Spleen (tissue), 11 donors: Measurements from ENCODE around the gene NOTCH4. TPM values are rescaled to one million over a fixed set of nuclear protein-coding genes. Genes with fewer than 3 reads are reported as not detected.

Experiments
- DNase-seq: peaks from one replicate; pipeline ENCODE4 v3.0.0-alpha.2; 2020
- H3K27ac ChIP-seq, 8 donors: fragments of 200-600 bp; sonication (generic) in 7 of 8; 1 replicate in 4 of 8; 2 replicates in 4 of 8; pipeline versions ENCODE4 v1.5.0 to v1.8.0; 2016 to 2021; ENCODE audit warnings: inconsistent platforms in 4 of 8, mild to moderate bottlenecking in 4 of 8, moderate library complexity in 1 of 8
- H3K27me3 ChIP-seq, 7 donors: fragments of 200-600 bp; sonication (generic) in 6 of 7; replicated peaks in 1 of 7; 1 replicate in 4 of 7; 2 replicates in 3 of 7; pipeline versions ENCODE4 v1.5.0 to v1.8.0; 2016 to 2021; ENCODE audit warnings: inconsistent platforms in 3 of 7, mild to moderate bottlenecking in 1 of 7
- H3K36me3 ChIP-seq, 6 donors: fragments of 200-600 bp; sonication (generic) in 5 of 6; 1 replicate in 4 of 6; 2 replicates in 2 of 6; pipeline versions ENCODE4 v1.5.0 to v1.8.0; 2016 to 2021; ENCODE audit warnings: inconsistent platforms in 2 of 6
- H3K4me1 ChIP-seq, 6 donors: fragments of 200-600 bp; sonication (generic) in 5 of 6; 1 replicate in 3 of 6; 2 replicates in 3 of 6; pipeline versions ENCODE4 v1.5.0 to v1.8.0; 2016 to 2021; ENCODE audit warnings: inconsistent platforms in 3 of 6
- H3K4me3 ChIP-seq, 8 donors: fragments of 200-600 bp; sonication (generic) in 7 of 8; 1 replicate in 4 of 8; 2 replicates in 4 of 8; pipeline versions ENCODE4 v1.5.0 to v1.8.0; 2016 to 2021; ENCODE audit warnings: inconsistent platforms in 4 of 8, mild to moderate bottlenecking in 4 of 8, moderate library complexity in 2 of 8
- H3K9me3 ChIP-seq, 8 donors: fragments of 200-600 bp; sonication (generic) in 7 of 8; 1 replicate in 4 of 8; 2 replicates in 4 of 8; pipeline versions ENCODE4 v1.5.0 to v1.8.0; 2016 to 2021; ENCODE audit warnings: inconsistent platforms in 4 of 8
- CTCF ChIP-seq, 11 experiments: fragments of 200-600 bp in 7 of 11; fragments of 450-650 bp in 4 of 11; sonication (generic) in 4 of 11; IDR thresholded peaks in 8 of 11; conservative IDR thresholded peaks in 3 of 11; 1 replicate in 7 of 11; 2 replicates in 4 of 11; pipeline versions ENCODE4 v1.4.0 to v1.8.0; 2016 to 2021; ENCODE audit warnings: antibody characterized with exemption in 11 of 11, inconsistent platforms in 4 of 11, mild to moderate bottlenecking in 1 of 11
- POLR2A ChIP-seq, 3 donors: fragments of 450-650 bp; IDR thresholded peaks; one replicate each; pipeline ENCODE4 v1.5.1; 2017; ENCODE audit warnings: antibody characterized with exemption in 3 of 3, mild to moderate bottlenecking in 1 of 3
- POLR2AphosphoS5 ChIP-seq, 3 donors: sonication (generic); formaldehyde crosslinking; IDR thresholded peaks; one replicate each; pipeline ENCODE4 v1.5.1; 2017; ENCODE audit warnings: antibody characterized with exemption in 3 of 3
- WGBS, 5 donors: extraction: QIAGEN DNeasy Blood & Tissue Kit in 3 of 5; methylation state at CpG; one replicate each; pipeline versions ENCODE4 v1.1.5 to v1.1.7; 2013 to 2018; 5-methylcytosine and 5-hydroxymethylcytosine counted together
- intact Hi-C: fragments of 100-400 bp; cut with DNase I; formaldehyde crosslinking; loops from one replicate; pipeline ENCODE4 v1.15.0; 2023; ENCODE audit warnings: low total_unique reads
- polyA plus RNA-seq, 3 donors: library from polyadenylated mRNA; stranded (reverse); fragments of 200-250 nt; gene quantifications; one replicate each; pipeline ENCODE4 v1.2.1, GENCODE V29; 2013
- total RNA-seq, 7 donors: library from RNA; depleted of rRNA in 3 of 7; stranded (reverse); fragments of >200 nt in 3 of 7; fragmentation: NEBNext Ultra II Directional in 4 of 7; extraction: Animal tissue kit (Norgen Biotek cat#: 25700) in 4 of 7; gene quantifications; one replicate each; pipeline versions ENCODE4 v1.1.0 to v1.2.1, GENCODE V29; 2016 to 2021
- donor health status: healthy with polysubstance abuse.
- donor health status: DM: no; HTN: no; CAD: no; lungs with moderate emphysema.
- donor health status: DM: no; HTN: no; CAD: no.
- donor health status: Bipolar disorder and iron deficiency.
- donor health status: healthy.
- donor health status: DM: no; HTN: no; CAD: no.
- donor health status: DM: yes; HTN: yes; CAD: no.

Gene NOTCH4
- total and polyA plus RNA-seq, 10 donors: 13.5 to 38.0 (median 19.9) TPM

- TF ChIP-seq CTCF (IDR thresholded peaks at IDR 0.05 in 8 of 11, conservative IDR thresholded peaks at IDR 0.05 in 3 of 11) (no peak), POLR2A (IDR thresholded peaks at IDR 0.05) (no peak), POLR2AphosphoS5 (IDR thresholded peaks at IDR 0.05) (no peak)
- no peak for DNase-seq
These were observed 74.6 kb downstream of the NOTCH4 start for GRCh38 chr6:32149092-32149755.

GRCh38 chr6:32148289-32149091 is 75.4 kb downstream of the NOTCH4 start:
- peak; percentile 85 for DNase-seq
- H3K36me3 ChIP-seq: no peaks in the 10 kb centered on the region
- peaks cover 0 to 55% (median 28%) of the 10 kb centered on the region in 6 donors for H3K4me1 ChIP-seq
- WGBS, 5 donors: 10 to 28% (median 16%) methylated on average over 39 of the region's 39 CpGs
- no peaks in the 10 kb centered on the region for H3K9me3 ChIP-seq
- peak overlapping the region in 1 of 8 donors; percentile 23 for H3K27ac ChIP-seq
- TF ChIP-seq CTCF (IDR thresholded peaks at IDR 0.05 in 8 of 11, conservative IDR thresholded peaks at IDR 0.05 in 3 of 11) (peak in 4 of 11 experiments; percentile 17 to 50 (median 32)), POLR2A (IDR thresholded peaks at IDR 0.05) (no peak)
- peaks cover 0 to 71% (median 39%) of the 10 kb centered on the region in 7 donors for H3K27me3 ChIP-seq
- H3K4me3 ChIP-seq: peak overlapping the region in 7 of 8 donors; percentile 4 to 62 (median 32)
- intact Hi-C loops: no loop called here

More at GRCh38 chr6:32149092-32149755, 74.6 kb downstream of the NOTCH4 start:
- Histone ChIP-seq H3K9me3 (no peaks in the 10 kb centered on the region), H3K4me1 (peaks cover 0 to 63% (median 34%) of the 10 kb centered on the region in 6 donors), H3K27ac (peak overlapping the region in 1 of 8 donors; percentile 23), H3K36me3 (no peaks in the 10 kb centered on the region), H3K4me3 (peak overlapping the region in 7 of 8 donors; percentile 4 to 62 (median 32)), H3K27me3 (peaks cover 0 to 78% (median 39%) of the 10 kb centered on the region in 7 donors)
- 34 to 50% (median 44%) methylated on average over 31 to 47 of the region's 47 CpGs for WGBS, 5 donors
- intact Hi-C loops: no loop called here

GRCh38 chr6:32147401-32148132 is 76.3 kb downstream of the NOTCH4 start:
- Histone ChIP-seq H3K36me3 (no peaks in the 10 kb centered on the region), H3K27me3 (peaks cover 0 to 62% (median 39%) of the 10 kb centered on the region in 7 donors), H3K4me1 (peaks cover 0 to 46% (median 21%) of the 10 kb centered on the region in 6 donors), H3K4me3 (no peak overlapping the region), H3K9me3 (no peaks in the 10 kb centered on the region), H3K27ac (no peak overlapping the region)
- TF ChIP-seq CTCF (IDR thresholded peaks at IDR 0.05 in 8 of 11, conservative IDR thresholded peaks at IDR 0.05 in 3 of 11) (peak in 1 of 11 experiments; percentile 11), POLR2AphosphoS5 (IDR thresholded peaks at IDR 0.05) (no peak)
- 81 to 94% (median 88%) methylated on average over 4 of the region's 4 CpGs for WGBS, 5 donors
- intact Hi-C loops: no loop called here
- peak; percentile 37 for DNase-seq
